Loucy (cell line): ENCODE results near the gene SAMD4B.

ENCODE experiments used
- EZH2phosphoT487 ChIP-seq: fragments of 200-600 bp; IDR thresholded peaks from 2 replicates; pipeline ENCODE4 v1.6.1; 2018; ENCODE audit warnings: antibody characterized with exemption, mild to moderate bottlenecking, moderate library complexity, borderline replicate concordance
- TF ChIP-seq, protein P1 (sequence below): fragments of 200-600 bp; sonication (generic); conservative IDR thresholded peaks from 2 replicates; pipeline ENCODE4 v1.5.1; 2014; ENCODE audit warnings: mild to moderate bottlenecking, antibody characterized with exemption, low read length

DNA sequence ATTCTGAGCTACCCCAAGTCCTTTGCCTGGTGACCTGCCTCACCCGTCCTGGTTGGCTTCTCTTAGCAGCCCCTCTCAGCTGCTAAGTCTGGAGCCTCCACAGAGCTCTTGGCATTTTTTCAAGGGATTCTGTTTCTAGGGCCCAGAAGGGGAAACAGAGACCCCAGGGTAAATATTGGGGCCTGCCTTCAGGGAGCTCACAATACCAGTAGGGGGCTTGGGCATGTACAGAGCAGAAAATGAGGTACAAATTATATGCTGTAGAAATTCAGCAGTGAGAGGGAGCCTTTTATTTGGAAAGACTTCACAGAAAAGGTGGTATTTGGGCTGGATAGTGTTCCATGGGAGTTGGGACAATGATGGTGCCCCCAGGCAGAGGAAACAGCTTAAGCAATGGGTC, 3.7 kb downstream of the SAMD4B start:
- TF ChIP-seq, protein P1, sequence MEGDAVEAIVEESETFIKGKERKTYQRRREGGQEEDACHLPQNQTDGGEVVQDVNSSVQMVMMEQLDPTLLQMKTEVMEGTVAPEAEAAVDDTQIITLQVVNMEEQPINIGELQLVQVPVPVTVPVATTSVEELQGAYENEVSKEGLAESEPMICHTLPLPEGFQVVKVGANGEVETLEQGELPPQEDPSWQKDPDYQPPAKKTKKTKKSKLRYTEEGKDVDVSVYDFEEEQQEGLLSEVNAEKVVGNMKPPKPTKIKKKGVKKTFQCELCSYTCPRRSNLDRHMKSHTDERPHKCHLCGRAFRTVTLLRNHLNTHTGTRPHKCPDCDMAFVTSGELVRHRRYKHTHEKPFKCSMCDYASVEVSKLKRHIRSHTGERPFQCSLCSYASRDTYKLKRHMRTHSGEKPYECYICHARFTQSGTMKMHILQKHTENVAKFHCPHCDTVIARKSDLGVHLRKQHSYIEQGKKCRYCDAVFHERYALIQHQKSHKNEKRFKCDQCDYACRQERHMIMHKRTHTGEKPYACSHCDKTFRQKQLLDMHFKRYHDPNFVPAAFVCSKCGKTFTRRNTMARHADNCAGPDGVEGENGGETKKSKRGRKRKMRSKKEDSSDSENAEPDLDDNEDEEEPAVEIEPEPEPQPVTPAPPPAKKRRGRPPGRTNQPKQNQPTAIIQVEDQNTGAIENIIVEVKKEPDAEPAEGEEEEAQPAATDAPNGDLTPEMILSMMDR: peak; percentile 60
- no peak for TF ChIP-seq EZH2phosphoT487
